DMS153 (cell line): Measurements from ENCODE around the gene DNAH5.

Experiments
- DNase-seq: peaks from one replicate; lab custom pipeline; 2025; lab: John Stamatoyannopoulos, UW

DNAH5 gene

GRCh38 chr5:13700626-13701025 is 243.9 kb downstream of the DNAH5 start:
- DNase-seq = no peak

- DNase-seq = no peak
Measured at GRCh38 chr5:13698885-13699284, 245.6 kb downstream of the DNAH5 start.

GRCh38 chr5:13695076-13695712 is 249.3 kb downstream of the DNAH5 start:
- no peak for DNase-seq

- no peak for DNase-seq
Measured at GRCh38 chr5:13692172-13692571, 252.3 kb downstream of the DNAH5 start.

GRCh38 chr5:13676531-13676930 is 268.0 kb downstream of the DNAH5 start:
- no peak for DNase-seq

GRCh38 chr5:13674391-13674790 is 270.1 kb downstream of the DNAH5 start:
- DNase-seq = no peak

- no peak for DNase-seq
Measured at GRCh38 chr5:13673511-13673910, 271.0 kb downstream of the DNAH5 start.

GRCh38 chr5:13664377-13664776 is 280.1 kb downstream of the DNAH5 start:
- no peak for DNase-seq

- DNase-seq = no peak
Measured at GRCh38 chr5:13662626-13663025, 281.9 kb downstream of the DNAH5 start.

- DNase-seq = no peak
Measured at GRCh38 chr5:13661272-13661671, 283.2 kb downstream of the DNAH5 start.

- DNase-seq = no peak
Measured at GRCh38 chr5:13660072-13660471, 284.4 kb downstream of the DNAH5 start.

- DNase-seq = no peak
Measured at GRCh38 chr5:13659391-13659790, 285.1 kb downstream of the DNAH5 start.

GRCh38 chr5:13658761-13659160 is 285.7 kb downstream of the DNAH5 start:
- no peak for DNase-seq

- DNase-seq = no peak
Measured at GRCh38 chr5:13658152-13658551, 286.3 kb downstream of the DNAH5 start.

GRCh38 chr5:13653709-13654108 is 290.8 kb downstream of the DNAH5 start:
- no peak for DNase-seq

- DNase-seq = no peak
Measured at GRCh38 chr5:13649656-13650055, 294.8 kb downstream of the DNAH5 start.

GRCh38 chr5:13648822-13649221 is 295.7 kb downstream of the DNAH5 start:
- no peak for DNase-seq

- DNase-seq = no peak
Measured at GRCh38 chr5:13643734-13644133, 300.8 kb downstream of the DNAH5 start.

GRCh38 chr5:13643196-13643595 is 301.3 kb downstream of the DNAH5 start:
- no peak for DNase-seq
